ENCODE measurements around the gene GNB4. TPM values are rescaled to one million over a fixed set of nuclear protein-coding genes. Genes with fewer than 3 reads are reported as not detected.

GNB4 gene
- total RNA-seq, 1 donor from 2014 or later = 19.1 TPM

DNA sequence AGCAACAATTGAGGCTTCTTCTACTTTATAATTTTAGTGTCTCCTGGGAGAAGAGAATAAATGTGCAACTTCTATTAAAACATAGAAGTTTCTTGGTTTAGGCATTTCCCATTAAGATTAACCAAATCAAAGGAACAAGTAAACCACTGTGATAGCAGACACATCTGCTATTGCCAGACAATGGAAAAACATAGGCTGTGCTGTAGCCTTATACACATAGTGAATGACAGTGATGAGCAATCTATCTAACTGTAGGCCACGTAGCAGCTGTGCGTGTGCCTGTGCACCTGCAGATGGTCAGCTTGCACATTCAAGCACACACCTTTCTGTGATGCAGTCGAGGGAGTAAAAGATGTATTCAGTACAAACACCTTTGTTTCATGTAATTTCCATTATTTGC is 32.7 kb downstream of the GNB4 start:
- Mint-ChIP-seq H3K9me3 (ENCODE audit: unreplicated experiment) (no peaks in the 10 kb centered on the region), H3K27ac (ENCODE audit: unreplicated experiment) (no peak overlapping the region), H3K4me3 (ENCODE audit: unreplicated experiment) (no peak overlapping the region), H3K27me3 (ENCODE audit: unreplicated experiment) (peaks cover 2% of the 10 kb centered on the region), H3K4me1 (ENCODE audit: low read depth, unreplicated experiment) (peaks cover 4% of the 10 kb centered on the region), H3K36me3 (ENCODE audit: unreplicated experiment) (no peaks in the 10 kb centered on the region)
- TF ChIP-seq, protein P1, sequence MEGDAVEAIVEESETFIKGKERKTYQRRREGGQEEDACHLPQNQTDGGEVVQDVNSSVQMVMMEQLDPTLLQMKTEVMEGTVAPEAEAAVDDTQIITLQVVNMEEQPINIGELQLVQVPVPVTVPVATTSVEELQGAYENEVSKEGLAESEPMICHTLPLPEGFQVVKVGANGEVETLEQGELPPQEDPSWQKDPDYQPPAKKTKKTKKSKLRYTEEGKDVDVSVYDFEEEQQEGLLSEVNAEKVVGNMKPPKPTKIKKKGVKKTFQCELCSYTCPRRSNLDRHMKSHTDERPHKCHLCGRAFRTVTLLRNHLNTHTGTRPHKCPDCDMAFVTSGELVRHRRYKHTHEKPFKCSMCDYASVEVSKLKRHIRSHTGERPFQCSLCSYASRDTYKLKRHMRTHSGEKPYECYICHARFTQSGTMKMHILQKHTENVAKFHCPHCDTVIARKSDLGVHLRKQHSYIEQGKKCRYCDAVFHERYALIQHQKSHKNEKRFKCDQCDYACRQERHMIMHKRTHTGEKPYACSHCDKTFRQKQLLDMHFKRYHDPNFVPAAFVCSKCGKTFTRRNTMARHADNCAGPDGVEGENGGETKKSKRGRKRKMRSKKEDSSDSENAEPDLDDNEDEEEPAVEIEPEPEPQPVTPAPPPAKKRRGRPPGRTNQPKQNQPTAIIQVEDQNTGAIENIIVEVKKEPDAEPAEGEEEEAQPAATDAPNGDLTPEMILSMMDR (IDR thresholded peaks at IDR 0.05; ENCODE audit: partially characterized antibody, unreplicated experiment) = no peak
- no peak for DNase-seq

DNA sequence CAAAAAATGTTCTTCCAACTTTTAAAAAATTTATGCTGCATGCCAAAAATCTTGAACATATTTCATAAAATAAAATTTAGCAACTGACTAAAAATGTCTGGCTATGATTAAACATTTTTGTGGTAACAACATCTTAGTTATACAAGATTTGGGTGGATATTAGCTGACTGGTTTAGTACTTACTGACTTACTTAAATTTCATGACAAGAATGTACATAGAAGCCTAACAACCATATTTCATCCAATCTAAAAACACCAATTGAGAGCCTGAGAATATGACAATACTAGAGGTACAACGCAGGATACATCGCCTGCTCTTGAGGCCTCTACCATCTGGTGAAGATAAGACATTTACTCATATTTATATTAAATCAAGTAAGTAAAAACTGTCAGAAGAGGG is 34.6 kb downstream of the GNB4 start:
- Mint-ChIP-seq H3K36me3 (ENCODE audit: unreplicated experiment) (no peaks in the 10 kb centered on the region), H3K27ac (ENCODE audit: unreplicated experiment) (no peak overlapping the region), H3K9me3 (ENCODE audit: unreplicated experiment) (no peaks in the 10 kb centered on the region), H3K4me1 (ENCODE audit: low read depth, unreplicated experiment) (peaks cover 4% of the 10 kb centered on the region), H3K27me3 (ENCODE audit: unreplicated experiment) (peaks cover 2% of the 10 kb centered on the region), H3K4me3 (ENCODE audit: unreplicated experiment) (no peak overlapping the region)
- TF ChIP-seq, protein P1 (IDR thresholded peaks at IDR 0.05; ENCODE audit: partially characterized antibody, unreplicated experiment) = no peak
- no peak for DNase-seq

DNA sequence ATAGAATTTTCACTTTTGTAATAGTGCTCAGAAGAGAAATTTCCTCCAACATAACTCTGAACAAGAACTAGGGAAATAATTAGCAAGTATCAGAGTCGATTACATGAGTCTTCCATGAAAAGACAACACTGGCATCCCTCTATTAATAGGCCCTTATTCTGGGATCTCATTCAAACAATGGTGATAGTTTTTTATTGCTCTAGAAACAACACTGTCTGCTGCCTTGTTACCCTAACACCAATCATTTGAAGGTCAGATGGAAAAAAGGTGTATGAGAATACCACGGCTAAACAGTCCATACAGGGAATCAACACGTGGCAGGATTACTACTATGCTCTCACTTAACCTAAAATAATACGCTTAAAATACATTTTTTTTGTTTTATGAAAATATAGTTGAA is 35.9 kb downstream of the GNB4 start:
- TF ChIP-seq, protein P1 (IDR thresholded peaks at IDR 0.05; ENCODE audit: partially characterized antibody, unreplicated experiment) = no peak
- no peak overlapping the region for H3K4me3 Mint-ChIP-seq (ENCODE audit: unreplicated experiment)
- no peak for DNase-seq
- no peak overlapping the region for H3K27ac Mint-ChIP-seq (ENCODE audit: unreplicated experiment)
- H3K4me1 Mint-ChIP-seq (ENCODE audit: low read depth, unreplicated experiment) = peaks cover 4% of the 10 kb centered on the region
- no peaks in the 10 kb centered on the region for H3K36me3 Mint-ChIP-seq (ENCODE audit: unreplicated experiment)
- H3K27me3 Mint-ChIP-seq (ENCODE audit: unreplicated experiment) = peaks cover 2% of the 10 kb centered on the region
- H3K9me3 Mint-ChIP-seq (ENCODE audit: unreplicated experiment) = no peaks in the 10 kb centered on the region

DNA sequence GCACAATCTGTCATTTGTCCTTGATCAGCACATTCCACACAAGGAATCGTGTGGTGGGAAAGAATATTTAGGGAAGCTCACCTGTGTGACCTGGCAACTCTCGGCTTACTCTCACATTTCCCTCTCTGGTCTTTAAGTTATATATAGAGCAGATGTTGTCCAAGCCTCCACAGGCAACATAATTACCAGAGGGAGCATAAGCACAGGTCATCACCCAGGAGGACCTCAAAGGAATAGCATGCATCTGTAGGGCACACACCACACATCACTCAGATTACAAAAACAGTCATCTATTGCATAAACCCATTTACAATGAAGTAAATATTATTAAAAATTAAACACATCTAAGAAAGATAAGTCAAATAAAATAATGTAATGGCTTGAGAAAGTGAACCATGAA is 36.5 kb downstream of the GNB4 start:
- H3K27ac Mint-ChIP-seq (ENCODE audit: unreplicated experiment) = no peak overlapping the region
- H3K4me3 Mint-ChIP-seq (ENCODE audit: unreplicated experiment) = no peak overlapping the region
- peaks cover 2% of the 10 kb centered on the region for H3K27me3 Mint-ChIP-seq (ENCODE audit: unreplicated experiment)
- peaks cover 4% of the 10 kb centered on the region for H3K4me1 Mint-ChIP-seq (ENCODE audit: low read depth, unreplicated experiment)
- DNase-seq = no peak
- TF ChIP-seq, protein P1 (IDR thresholded peaks at IDR 0.05; ENCODE audit: partially characterized antibody, unreplicated experiment) = no peak
- no peaks in the 10 kb centered on the region for H3K9me3 Mint-ChIP-seq (ENCODE audit: unreplicated experiment)
- no peaks in the 10 kb centered on the region for H3K36me3 Mint-ChIP-seq (ENCODE audit: unreplicated experiment)

DNA sequence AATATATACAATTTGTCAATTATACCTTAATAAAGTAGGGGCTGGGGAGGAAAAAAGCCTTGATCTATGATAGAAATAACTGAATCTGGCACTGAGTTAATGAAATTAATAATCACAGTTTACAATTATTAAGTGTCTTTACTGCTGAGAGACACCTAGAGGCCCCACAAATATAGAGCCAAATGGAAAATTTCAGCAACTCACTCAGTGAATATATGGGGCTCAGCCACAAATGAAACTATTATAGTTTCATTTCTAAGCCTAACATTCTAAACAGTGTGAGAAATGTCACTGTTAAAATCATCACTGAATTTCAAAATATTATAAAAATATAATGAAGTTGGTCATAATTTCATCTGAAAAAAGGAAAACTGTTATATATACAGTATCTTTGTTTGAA is 40.3 kb downstream of the GNB4 start:
- Mint-ChIP-seq H3K27me3 (ENCODE audit: unreplicated experiment) (no peaks in the 10 kb centered on the region), H3K4me3 (ENCODE audit: unreplicated experiment) (no peak overlapping the region), H3K27ac (ENCODE audit: unreplicated experiment) (no peak overlapping the region), H3K4me1 (ENCODE audit: low read depth, unreplicated experiment) (peaks cover 4% of the 10 kb centered on the region), H3K36me3 (ENCODE audit: unreplicated experiment) (no peaks in the 10 kb centered on the region), H3K9me3 (ENCODE audit: unreplicated experiment) (peaks cover 2% of the 10 kb centered on the region)
- no peak for DNase-seq
- TF ChIP-seq, protein P1 (IDR thresholded peaks at IDR 0.05; ENCODE audit: partially characterized antibody, unreplicated experiment) = no peak

Data from glutamatergic neuron (in vitro differentiated cells).